GM19397 (cell line): ENCODE measurements around the gene CABP2.
"Not testable (repeated sequence)": the region's sequence is repeated elsewhere in the genome, so short reads cannot be mapped to it uniquely, and the experiment has no call there.

ENCODE experiments used
- ATAC-seq: cut with Tn5 transposase; IDR thresholded peaks from one replicate; pipeline ENCODE4 v1.9.1; 2021; ENCODE audit warnings: mild to moderate bottlenecking, moderate library complexity; ENCODE audit not compliant: unreplicated experiment

The CABP2 gene

DNA sequence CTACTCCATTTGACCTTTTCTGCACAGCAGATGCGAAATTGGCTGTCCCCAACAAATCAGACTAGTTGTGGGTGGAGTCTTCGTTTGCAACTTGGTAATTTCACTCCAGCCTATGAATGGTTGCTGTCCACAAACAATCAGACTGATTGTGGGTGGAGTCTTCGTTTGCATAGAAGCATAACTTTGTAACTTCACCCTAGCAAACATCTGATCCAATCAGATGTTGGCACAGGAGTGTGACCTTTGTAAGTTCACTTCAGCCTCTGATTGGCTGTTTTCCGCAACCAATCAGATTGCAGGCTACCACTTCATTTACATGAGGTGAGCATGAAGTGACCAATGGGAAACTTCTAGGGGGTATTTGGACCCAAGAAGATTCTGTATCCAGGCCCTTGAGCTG, 16.3 kb upstream of the CABP2 start:
- no peak for ATAC-seq

- ATAC-seq, result no peak
Measured at GRCh38 chr11:67538823-67539505, 15.7 kb upstream of the CABP2 start.

DNA sequence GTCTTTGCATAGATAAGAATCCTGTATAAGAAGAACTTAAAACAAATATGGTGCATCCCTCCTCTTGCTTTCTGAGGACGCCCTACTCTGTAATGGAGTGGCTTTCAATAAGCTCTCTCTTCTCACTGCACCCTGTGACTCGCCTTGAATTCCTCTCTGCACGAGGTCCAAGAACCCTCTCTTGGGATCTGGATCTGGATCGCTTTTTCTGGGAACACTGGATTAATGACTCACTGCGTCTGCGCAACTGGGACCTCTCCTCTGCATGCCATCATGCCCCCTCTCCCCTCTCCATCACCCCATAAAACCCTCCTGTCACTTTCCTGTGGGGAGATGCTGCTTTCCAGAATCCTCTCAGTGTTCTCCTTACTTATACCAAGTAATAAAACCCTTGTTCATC, 15.1 kb upstream of the CABP2 start:
- ATAC-seq, result no peak

- no peak for ATAC-seq
Measured at GRCh38 chr11:67535561-67535960, 12.3 kb upstream of the CABP2 start.

DNA sequence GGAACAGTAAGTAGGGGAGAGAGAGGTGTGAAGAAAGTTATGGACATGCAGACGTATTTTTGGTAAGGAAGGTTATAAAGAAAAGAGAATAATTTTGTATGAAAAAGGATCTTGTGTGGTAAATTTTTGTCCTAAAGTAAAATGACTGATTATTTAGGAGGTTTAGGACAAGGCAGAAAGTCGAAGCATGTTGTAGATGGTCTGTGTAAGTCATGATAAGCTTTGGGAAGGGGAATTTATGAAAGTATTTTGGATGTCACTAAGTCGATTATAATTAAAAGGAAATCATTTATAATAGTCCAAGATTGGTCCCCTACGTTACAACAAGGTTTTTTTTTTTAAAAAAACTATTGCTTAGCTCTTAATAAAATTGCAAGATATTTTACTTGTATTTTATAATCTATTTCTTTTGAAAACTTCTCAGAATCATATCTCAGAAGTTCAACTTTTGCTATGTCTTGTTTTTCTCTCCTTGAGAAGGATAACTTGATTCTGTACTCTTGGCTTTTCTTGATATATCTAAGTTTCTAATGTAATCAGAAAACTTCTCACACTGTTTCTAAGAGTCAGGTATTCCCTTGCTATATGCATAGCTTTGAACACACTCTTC, 10.9 kb upstream of the CABP2 start:
- ATAC-seq, result no peak

GRCh38 chr11:67532889-67533288, 9.6 kb upstream of the CABP2 start:
- ATAC-seq, result no peak

- ATAC-seq, result no peak
Measured at GRCh38 chr11:67530282-67530592, 7.0 kb upstream of the CABP2 start.

DNA sequence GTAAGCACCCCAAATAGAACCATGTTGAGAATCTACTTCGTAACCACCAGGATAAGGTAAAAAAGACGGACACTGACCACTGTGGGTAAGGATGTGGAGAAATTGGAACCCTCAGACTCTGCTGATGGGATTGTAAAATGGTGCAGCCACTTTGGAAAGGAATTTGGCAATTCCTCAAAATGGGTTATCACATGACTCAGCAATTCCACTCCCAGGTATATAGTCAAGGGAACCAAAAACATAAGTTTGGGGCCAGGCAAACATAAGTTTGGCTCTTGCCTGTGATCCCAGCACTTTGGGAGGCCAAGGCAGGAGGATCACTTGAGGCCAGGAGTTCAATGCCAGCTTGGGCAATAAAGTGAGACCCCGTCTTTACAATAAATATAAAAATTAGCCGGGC, 5.1 kb upstream of the CABP2 start:
- no peak for ATAC-seq

DNA sequence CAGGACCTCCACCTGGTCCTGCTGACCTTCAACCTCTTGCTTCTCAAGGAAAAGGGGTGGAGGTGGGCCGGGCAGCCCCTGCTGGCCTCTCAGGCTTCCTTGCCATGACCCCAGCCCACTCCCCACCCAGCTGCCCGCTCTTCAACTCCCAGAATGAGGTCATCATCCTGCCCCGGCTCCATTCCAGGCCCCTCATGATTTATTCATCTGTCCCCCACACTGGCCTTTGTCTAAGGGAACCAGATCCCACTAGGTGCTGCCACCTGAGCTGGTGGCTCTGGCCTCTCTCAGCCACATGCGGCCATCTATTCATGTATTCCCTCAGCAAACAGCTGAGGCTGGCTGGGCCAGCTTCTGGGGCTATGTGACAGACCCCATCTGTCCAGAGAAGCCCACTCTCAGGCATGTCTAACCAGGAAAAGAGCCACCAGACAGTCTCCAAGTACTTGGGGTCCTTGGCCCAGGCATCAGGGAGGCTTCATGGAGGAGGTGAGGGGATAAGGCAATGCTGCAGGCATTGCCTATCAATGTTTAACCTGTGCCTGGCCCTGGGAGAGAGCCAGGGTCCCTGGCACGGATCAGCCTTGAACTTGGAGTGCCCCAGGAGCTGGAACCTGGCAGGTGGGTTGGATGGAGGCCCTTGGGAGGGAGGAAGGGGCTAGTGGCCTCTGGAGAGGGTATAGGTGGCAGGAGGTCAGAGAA, 2.2 kb upstream of the CABP2 start:
- ATAC-seq, result no peak

DNA sequence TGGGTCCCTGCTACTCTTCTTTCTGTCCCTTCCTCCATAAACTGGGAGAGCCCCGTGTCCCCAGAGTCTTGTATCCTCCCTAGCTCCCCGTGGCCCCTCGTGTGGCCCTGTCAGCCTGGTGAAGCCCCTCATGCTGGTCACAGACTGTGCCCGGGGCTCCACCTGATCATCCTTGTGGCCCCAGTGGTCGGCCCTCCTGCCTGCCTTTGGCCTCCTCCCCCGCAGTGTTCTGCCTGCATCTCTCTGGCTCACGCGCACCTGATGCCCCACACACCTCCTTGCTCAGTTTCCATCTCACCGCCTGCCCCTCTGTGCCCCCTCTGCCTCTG, 1.2 kb upstream of the CABP2 start:
- no peak for ATAC-seq

DNA sequence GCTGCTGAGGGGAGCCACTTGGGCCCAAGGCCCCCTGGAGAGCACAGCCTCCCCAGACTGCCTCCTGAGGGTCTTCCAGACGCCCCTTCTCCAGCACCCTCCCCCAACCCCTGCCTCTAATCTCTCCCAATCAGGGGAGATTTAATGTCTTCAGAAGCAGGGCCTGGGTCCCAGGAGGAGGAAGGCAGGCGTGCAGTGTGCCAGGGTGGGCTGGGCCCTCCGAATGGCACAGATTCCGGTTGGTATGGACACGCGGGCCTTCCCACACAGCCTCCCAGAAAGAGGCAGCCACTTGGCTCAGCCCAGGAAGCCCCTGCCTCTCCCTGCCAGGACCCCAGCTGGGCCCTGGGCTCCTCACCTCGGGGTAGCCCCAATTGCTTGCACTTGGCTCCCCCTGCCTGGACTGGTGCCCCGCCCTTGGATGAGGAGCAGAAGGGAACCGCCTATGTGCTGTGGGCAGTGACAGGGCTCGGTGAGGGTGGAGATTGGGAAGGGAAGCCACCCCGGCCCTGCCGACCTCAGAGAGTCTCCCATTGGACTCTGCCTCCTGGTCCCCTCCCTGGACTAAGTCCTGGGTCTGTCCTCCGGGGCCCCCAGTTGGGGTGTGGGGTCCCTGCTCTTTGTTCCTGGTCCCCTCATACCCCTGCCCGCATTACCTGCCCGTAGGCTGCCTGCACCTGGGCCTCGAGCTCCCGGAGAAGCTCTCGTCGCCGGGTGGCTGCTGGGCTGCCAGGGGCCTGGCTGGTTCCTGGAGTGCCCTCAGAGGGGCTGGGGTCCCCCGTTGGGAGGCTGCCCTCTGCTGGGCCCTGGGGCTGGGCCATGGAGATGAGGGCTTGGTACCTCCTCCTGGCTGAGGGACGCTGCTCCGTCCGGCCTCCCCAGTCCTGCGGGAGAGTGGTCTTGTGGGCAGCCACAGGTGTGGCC, 572 bp upstream of the CABP2 start:
- no peak for ATAC-seq

GRCh38 chr11:67522338-67522737, 908 bp downstream of the CABP2 start:
- ATAC-seq, result no peak

GRCh38 chr11:67521924-67522323, 1.3 kb downstream of the CABP2 start:
- ATAC-seq, result no peak

DNA sequence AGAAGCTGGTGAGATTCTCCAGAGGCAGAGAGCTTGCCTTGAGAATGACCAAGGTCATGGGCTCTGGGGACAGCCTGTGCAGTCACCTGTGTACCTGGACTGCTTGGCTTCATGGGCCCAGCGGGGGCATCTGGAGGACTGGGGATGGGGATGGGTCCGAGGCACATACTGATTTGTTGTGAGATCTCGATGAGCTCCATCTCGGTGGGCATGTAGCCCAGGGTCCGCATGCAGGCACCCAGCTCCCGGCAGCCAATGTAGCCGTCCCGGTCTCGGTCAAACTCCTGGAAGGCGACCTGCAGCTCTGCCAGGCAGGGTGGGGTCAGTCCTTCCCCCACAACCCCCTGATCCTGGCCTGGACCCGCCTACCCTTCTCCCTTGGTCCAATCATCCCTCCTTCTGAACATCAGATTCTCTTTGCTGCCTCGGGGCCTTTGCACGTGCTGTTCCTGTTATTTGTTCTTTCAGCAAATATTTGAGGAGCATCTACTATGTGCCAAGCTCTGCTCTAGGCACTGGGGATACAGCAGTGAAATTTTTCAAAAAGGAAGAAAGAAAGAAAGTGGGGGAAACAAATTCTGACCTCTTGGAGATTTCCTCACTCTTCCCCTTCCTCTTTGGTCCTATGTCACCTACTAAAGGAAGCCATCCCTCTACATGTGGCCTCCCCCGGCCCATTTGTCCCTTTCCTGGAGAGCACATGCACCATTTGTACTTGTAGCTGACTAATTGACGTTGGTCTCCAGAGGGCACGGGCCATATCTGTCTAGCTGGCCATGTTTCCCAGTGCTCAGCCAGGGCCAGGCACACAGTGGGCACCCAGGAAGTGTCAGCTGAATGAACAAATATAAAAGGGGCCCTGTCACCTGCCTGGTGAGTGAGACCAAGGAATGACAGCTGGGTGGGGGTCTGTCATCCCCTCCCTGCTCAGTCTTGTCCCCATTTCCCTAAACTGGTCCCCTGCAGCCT, 2.1 kb downstream of the CABP2 start:
- no peak for ATAC-seq

GRCh38 chr11:67519726-67520125, 3.5 kb downstream of the CABP2 start:
- no peak for ATAC-seq

- ATAC-seq, result no peak
Measured at GRCh38 chr11:67517784-67518552, 5.3 kb downstream of the CABP2 start.

- no peak for ATAC-seq
Measured at GRCh38 chr11:67516806-67517205, 6.4 kb downstream of the CABP2 start.

DNA sequence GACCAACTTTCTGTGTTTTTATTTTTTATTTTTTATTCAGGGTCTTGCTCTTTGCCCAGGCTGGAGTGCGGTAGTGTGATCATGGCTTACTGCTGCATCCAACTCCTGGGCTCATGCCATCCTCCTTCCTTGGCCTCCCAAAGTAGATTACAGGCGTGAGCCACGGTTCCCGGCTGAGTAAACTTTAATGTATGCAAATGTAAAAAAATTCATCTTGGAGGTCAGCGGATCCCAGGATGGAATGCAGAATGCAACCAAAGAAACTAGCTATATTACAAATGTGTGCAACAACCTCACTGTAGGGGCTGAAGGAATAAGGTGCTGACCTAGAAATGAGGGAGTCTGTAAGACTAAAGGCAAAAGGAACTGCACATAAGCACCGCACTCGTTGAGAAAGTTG, 9.1 kb downstream of the CABP2 start:
- ATAC-seq, result no peak

GRCh38 chr11:67511558-67511957, 11.7 kb downstream of the CABP2 start:
- not testable (repeated sequence) for ATAC-seq

- no peak for ATAC-seq
Measured at GRCh38 chr11:67510023-67510345, 13.3 kb downstream of the CABP2 start.
